Measurements from ENCODE around the gene POMGNT1. TPM values are rescaled to one million over a fixed set of nuclear protein-coding genes. Genes with fewer than 3 reads are reported as not detected.
A peak's percentile ranks its signal among the peaks of the same experiment; 100 is the strongest.
"Not testable (repeated sequence)": the region's sequence is repeated elsewhere in the genome, so short reads cannot be mapped to it uniquely, and the experiment has no call there.

POMGNT1 gene
- total RNA-seq: 10 to 100 TPM; 30.8 to 35.5 TPM

DNA sequence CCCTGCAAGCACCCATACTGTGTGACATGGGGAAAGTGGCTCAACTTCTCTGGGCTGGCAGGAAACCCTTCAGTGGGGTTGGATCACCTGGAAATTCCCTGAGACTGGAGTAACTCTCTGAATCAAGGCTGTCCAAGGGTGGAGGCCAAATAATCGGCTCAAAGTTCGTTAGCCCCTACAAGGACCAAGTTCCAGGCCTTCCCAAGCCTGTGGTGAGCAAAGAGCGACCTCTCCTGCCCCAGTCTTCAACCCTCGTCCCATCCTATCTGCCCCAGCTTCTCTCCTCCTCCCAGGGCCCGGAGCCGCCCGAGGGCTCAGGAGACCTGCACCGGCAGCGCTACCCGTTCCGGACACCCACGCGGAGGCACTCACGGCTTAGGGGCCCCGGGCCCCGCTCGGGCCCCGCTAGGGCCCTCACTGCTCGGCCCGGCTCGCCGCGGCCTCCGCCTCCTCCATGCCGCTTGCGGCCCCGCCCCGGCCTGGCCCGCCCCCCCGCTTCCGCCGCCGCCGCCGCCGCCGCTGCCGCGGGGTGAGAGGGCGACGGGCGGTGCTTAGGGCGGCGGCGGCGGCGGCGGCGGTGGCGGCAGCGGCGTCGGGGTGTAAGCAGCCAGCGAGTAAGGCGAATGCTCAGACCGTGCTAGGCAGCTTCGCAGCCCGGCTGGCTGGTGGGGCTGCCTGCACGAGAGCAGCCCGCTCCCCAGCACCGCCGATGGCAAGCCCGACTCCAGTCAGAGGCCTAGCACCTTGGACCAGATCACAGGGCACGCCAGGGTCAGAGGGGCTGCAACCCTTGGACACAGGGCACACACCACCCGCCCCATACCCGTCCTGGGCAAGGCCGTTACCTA lies at the start of gene POMGNT1:
POMGNT1 (minus strand) TSS at position 471 of the 848 bp plus-strand sequence. CDS start 613 bp downstream, outside the sequence.
- Mint-ChIP-seq H3K4me1 (ENCODE audit: low read depth) (peaks cover 30% of the 10 kb centered on the region), H3K27ac (peak within 1 kb of the TSS; percentile 28)

DNA sequence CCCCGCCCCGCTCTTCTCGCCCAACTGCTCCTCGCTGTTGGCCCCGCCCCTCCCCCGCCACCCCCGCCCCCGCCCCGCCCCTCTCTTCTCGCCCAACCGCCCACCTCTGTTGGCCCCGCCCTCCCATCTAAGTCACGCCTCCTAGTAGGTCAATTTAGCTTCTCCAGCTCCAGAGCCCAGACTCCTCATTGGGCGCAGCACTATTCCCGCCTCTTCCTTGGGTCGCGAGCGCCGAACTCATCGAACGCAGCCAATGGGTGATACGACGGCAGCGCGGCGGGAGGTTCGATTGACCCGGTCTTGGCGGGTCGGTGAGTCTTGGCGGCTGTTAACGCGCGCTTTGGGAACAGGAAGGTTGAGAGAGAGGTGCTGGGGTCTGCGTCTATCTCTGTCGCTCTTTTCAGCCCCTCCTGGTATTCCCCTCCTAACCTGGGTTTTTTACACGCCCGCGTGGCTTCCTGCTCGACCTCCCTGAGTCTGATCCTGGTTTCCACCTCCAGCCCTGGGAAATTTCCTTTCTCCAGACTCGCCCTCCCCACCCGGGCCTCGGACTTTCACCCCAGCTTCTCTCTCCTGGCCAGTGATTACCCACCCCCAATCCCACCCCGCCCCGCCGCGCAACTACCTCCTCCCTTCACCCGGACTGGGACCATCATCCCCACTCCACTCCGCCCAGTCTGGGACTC lies 49.3 kb upstream of the POMGNT1 start, which contains the start of gene RAD54L:
RAD54L (plus strand) TSS at position 328 of the 686 bp plus-strand sequence. CDS start 643 bp downstream, outside the sequence.
- peak within 1 kb of the TSS; percentile 81 for H3K27ac Mint-ChIP-seq
- peak within 1 kb of the TSS; percentile 94 to 98 for H3K4me3 Mint-ChIP-seq
- no peaks in the 10 kb centered on the region for H3K9me3 Mint-ChIP-seq
- peaks cover 42% of the 10 kb centered on the region for H3K4me1 Mint-ChIP-seq (ENCODE audit: low read depth)
- no peaks in the 10 kb centered on the region for H3K27me3 Mint-ChIP-seq (ENCODE audit: low read depth)
- DNase-seq (peak; percentile 97 to 99), ATAC-seq (replicated peaks in 1 of 2) (peak; percentile 95)
- peaks cover 15 to 20% of the 10 kb centered on the region in 2 donors for H3K36me3 Mint-ChIP-seq (ENCODE audit: insufficient read depth in 2 of 2)

More for the DNA sequence above, at the start of gene POMGNT1:
- Mint-ChIP-seq H3K4me3 (peak within 1 kb of the TSS; percentile 85 to 87), H3K27me3 (ENCODE audit: low read depth) (no peaks in the 10 kb centered on the region), H3K9me3 (no peaks in the 10 kb centered on the region), H3K36me3 (ENCODE audit: insufficient read depth in 2 of 2) (no peaks in the 10 kb centered on the region)
- peak; percentile 85 to 90 for DNase-seq
- peak; percentile 96 to 97 for ATAC-seq (replicated peaks in 1 of 2)

DNA sequence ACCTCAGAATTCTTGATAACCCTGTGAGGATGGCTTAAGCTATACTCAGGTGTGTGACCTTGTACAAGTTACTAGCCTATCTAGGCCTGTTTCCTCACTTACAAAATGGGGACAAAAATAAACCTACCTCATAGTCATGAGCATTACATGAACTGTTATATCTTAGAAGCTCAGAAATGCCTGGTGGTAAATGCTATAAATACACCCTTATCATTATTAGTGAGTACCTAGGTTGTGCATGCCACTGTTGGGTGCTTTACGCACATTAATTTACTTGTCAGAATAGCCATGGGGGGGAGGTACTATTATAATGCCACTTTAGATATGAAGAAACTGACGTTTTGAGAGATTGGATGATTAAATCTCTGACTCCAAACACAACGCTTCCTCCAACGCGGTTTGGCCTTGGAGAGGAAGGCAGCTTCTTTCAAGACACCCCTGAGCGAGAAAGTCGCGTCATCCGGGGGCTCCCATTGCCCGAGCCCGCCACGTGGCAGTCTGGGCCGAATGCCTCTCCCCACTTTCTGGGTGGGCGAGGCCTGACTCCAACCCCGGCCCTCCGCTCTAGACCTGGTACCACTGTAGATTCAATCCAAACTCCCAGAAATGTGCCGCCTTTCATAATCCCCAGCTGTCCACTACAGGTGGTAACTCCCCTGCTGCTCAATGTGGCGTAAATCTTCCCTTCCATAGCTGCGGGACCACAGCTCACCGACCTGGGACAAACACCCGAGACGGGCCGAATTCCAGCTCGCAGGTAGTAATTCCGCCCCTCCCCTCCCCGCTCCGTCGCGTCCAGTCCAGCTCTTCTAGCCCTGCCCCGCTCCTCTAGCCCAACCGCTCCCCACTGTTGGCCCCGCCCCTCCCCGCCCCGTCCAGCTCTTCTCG lies 48.6 kb upstream of the POMGNT1 start:
- DNase-seq: peak; percentile 68 to 74
- peak; percentile 79 for ATAC-seq (replicated peaks in 1 of 2)
- peak overlapping the region; percentile 81 for H3K27ac Mint-ChIP-seq
- H3K4me3 Mint-ChIP-seq: peak overlapping the region; percentile 94 to 98
- peaks cover 37% of the 10 kb centered on the region for H3K4me1 Mint-ChIP-seq (ENCODE audit: low read depth)
- no peaks in the 10 kb centered on the region for H3K9me3 Mint-ChIP-seq
- no peaks in the 10 kb centered on the region for H3K27me3 Mint-ChIP-seq (ENCODE audit: low read depth)
- H3K36me3 Mint-ChIP-seq (ENCODE audit: insufficient read depth in 2 of 2): peaks cover 8 to 12% of the 10 kb centered on the region in 2 donors

DNA sequence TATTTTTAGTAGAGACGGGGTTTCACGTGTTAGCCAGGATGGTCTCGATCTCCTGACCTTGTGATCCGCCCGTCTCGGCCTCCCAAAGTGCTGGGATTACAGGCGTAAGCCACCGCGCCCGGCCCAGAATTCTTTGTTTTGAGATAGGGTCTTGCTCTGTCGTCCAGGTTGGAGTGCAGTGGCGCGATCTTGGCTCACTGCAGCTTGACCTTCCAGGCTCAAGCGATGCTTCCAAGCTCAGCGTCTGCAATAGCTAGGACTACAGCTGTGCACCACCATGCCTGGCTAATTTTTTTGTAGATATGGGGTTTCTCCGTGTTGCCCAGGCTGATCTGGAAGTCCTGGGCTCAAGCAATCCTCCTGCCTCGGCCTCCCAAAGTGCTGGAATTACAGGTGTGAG lies 47.9 kb upstream of the POMGNT1 start:
- Mint-ChIP-seq H3K4me1 (ENCODE audit: low read depth) (peaks cover 37% of the 10 kb centered on the region), H3K4me3 (peak overlapping the region; percentile 94 to 98)
- not testable (repeated sequence) for ATAC-seq (replicated peaks in 1 of 2); H3K36me3 Mint-ChIP-seq (ENCODE audit: insufficient read depth in 2 of 2); H3K9me3 Mint-ChIP-seq; H3K27me3 Mint-ChIP-seq (ENCODE audit: low read depth); DNase-seq; H3K27ac Mint-ChIP-seq

DNA sequence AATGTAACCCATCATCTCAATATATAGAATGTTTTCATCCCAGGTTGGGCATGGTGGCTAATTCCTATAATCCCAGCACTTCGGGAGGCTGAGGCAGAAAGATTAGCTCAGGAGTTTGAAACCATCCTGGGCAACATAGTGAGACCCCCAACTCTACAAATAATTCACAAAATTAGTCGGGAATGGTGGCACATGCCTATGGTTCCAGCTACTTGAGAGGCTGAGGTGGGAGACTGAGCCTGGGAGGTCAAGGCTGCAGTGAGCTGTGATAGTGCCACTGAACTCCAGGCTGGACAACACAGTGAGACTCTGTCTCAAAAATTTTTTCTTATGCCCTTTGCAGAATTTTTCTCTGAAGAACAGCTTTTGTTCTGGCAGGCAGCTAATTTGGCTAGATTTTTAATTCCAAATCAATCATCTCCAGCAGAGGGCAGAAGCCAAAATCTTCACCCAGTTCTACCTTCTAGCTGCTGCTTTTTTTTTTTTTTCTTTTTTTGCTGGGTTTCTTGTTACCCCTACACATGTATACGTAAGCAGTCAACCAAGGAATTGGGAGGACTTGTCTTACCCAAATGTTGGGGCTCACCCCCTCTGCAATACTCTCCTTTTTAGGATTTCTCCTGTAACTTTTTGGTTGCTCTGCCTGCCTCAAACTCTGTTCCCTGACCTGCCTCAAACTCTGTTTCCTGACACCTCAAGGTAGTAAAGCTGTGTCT lies 46.6 kb upstream of the POMGNT1 start:
- Mint-ChIP-seq H3K4me3 (no peak overlapping the region), H3K36me3 (ENCODE audit: insufficient read depth in 2 of 2) (peaks cover 3% of the 10 kb centered on the region in 2 donors), H3K27me3 (ENCODE audit: low read depth) (no peaks in the 10 kb centered on the region), H3K9me3 (no peaks in the 10 kb centered on the region), H3K27ac (no peak overlapping the region), H3K4me1 (ENCODE audit: low read depth) (peaks cover 34% of the 10 kb centered on the region)
- DNase-seq: peak in 1 of 2 donors; percentile 12
- ATAC-seq (replicated peaks in 1 of 2): no peak

DNA sequence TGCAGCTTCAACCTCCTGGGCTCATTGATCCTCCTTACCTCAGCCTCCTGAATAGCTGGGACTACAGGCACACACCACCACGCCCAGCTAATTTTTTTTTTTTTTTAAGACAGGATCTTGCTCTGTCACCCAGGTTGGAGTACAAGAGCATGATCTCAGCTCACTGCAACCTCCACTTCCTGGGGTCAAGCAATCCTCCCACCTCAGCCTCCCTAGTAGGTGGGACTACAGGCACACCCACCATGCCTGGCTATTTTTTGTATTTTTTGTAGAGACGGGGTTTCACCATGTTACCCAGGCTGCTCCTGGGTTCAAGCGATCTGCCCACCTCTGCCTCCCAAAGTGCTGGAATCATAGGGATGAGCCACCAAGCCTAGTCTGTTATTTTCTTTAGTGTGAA lies 45.6 kb upstream of the POMGNT1 start:
- not testable (repeated sequence) for H3K9me3 Mint-ChIP-seq; H3K27me3 Mint-ChIP-seq (ENCODE audit: low read depth); DNase-seq; H3K4me3 Mint-ChIP-seq; H3K36me3 Mint-ChIP-seq (ENCODE audit: insufficient read depth in 2 of 2); H3K27ac Mint-ChIP-seq; ATAC-seq (replicated peaks in 1 of 2)
- H3K4me1 Mint-ChIP-seq (ENCODE audit: low read depth): peaks cover 24% of the 10 kb centered on the region

DNA sequence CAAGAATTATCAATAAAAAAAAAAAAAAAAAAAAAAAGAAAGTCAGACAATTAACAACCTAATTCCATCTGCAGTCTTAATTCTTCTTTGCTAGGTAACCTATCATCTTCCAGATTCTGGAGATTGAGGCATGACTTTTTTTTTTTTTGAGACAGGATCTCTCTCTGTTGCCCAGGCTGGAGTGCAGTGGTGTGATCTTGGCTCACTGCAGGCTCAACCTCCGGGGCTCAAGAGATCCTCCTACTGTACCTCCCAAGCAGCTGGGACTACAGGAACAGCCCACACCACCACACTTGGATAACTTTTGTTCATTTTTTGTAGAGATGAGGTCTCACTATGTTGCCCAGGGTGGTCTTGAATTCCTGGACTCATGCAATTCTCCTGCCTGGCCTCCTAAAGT lies 44.7 kb upstream of the POMGNT1 start:
- Mint-ChIP-seq H3K27me3 (ENCODE audit: low read depth) (no peaks in the 10 kb centered on the region), H3K4me1 (ENCODE audit: low read depth) (peaks cover 15% of the 10 kb centered on the region), H3K4me3 (no peak overlapping the region), H3K27ac (no peak overlapping the region), H3K36me3 (ENCODE audit: insufficient read depth in 2 of 2) (peaks cover 1 to 4% of the 10 kb centered on the region in 2 donors), H3K9me3 (peaks cover 0 to 4% of the 10 kb centered on the region in 2 donors)
- no peak for DNase-seq
- no peak for ATAC-seq (replicated peaks in 1 of 2)

DNA sequence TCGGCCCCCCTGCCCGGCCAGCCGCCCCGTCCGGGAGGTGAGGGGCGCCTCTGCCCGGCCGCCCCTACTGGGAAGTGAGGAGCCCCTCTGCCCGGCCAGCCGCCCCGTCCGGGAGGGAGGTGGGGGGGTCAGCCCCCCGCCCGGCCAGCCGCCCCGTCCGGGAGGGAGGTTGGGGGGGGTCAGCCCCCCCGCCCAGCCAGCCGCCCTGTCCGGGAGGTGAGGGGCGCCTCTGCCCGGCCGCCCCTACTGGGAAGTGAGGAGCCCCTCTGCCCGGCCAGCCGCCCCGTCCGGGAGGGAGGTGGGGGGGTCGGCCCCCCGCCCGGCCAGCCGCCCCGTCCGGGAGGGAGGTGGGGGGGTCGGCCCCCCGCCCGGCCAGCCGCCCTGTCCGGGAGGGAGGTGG lies 43.5 kb upstream of the POMGNT1 start:
- H3K9me3 Mint-ChIP-seq; H3K27ac Mint-ChIP-seq; H3K4me3 Mint-ChIP-seq; ATAC-seq (replicated peaks in 1 of 2); DNase-seq; H3K36me3 Mint-ChIP-seq (ENCODE audit: insufficient read depth in 2 of 2); H3K27me3 Mint-ChIP-seq (ENCODE audit: low read depth): not testable (repeated sequence)
- peaks cover 11% of the 10 kb centered on the region for H3K4me1 Mint-ChIP-seq (ENCODE audit: low read depth)

DNA sequence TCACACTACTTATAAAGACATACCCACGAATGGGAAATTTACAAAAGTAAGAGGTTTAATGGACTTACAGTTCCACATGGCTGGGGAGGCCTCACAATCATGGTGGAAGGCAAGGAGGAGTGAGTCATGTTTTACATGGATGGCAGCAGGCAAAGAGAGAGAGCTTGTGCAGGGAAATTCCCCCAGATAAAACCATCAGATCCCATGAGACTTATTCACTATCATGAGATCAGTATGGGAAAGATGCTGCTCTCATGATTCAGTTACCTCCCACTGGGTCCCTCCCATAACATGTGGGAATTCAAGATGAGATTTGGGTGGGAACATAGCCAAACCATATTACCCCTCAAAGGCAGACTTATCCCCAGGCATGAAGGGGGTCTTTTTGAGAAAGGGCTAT lies 40.6 kb upstream of the POMGNT1 start:
- not testable (repeated sequence) for H3K4me3 Mint-ChIP-seq; ATAC-seq (replicated peaks in 1 of 2); DNase-seq; H3K27me3 Mint-ChIP-seq (ENCODE audit: low read depth); H3K36me3 Mint-ChIP-seq (ENCODE audit: insufficient read depth in 2 of 2); H3K4me1 Mint-ChIP-seq (ENCODE audit: low read depth); H3K9me3 Mint-ChIP-seq; H3K27ac Mint-ChIP-seq

DNA sequence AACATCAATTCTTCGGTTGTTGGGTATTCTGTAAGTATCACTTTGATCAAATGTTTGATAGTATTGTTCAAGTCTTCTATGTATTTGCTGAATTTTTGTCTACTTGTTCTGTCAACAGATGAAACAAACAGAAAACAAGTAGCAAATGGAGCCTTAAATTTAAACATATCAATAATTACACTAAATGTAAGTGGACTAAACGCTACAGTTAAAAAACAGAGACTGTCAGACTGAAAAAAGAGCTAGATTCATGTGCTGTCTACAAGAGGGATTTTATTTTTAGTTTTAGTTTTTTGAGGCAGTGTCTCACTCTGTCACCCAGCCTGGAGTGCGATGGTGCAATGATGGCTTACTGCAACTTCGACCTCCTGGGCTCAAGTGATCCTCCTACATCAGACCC lies 38.6 kb upstream of the POMGNT1 start:
- Mint-ChIP-seq H3K4me1 (ENCODE audit: low read depth) (no peaks in the 10 kb centered on the region), H3K27me3 (ENCODE audit: low read depth) (no peaks in the 10 kb centered on the region), H3K4me3 (no peak overlapping the region), H3K36me3 (ENCODE audit: insufficient read depth in 2 of 2) (peaks cover 1 to 9% of the 10 kb centered on the region in 2 donors), H3K27ac (no peak overlapping the region), H3K9me3 (peaks cover 0 to 4% of the 10 kb centered on the region in 2 donors)
- DNase-seq: no peak
- no peak for ATAC-seq (replicated peaks in 1 of 2)

DNA sequence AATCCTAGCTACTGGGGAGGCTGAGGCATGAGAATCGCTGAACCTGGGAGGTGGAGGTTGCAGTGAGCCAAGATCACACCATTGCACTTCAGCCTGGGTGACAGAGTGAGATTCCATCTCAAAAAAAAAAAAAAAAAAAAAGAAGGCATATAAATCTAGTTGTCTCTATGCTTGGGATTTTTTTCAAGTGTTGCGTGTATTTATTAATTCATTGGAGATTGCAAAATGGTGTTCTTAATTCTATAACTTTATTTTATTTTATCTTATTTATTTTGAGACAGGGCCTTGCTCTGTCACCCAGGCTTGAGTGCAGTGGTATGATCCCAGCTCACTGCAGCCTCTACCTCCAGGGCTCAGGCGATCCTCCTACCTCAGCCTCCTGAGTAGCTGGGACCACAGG lies 33.0 kb upstream of the POMGNT1 start:
- H3K4me3 Mint-ChIP-seq; H3K9me3 Mint-ChIP-seq; H3K27ac Mint-ChIP-seq; ATAC-seq (replicated peaks in 1 of 2); H3K36me3 Mint-ChIP-seq (ENCODE audit: insufficient read depth in 2 of 2); H3K27me3 Mint-ChIP-seq (ENCODE audit: low read depth); DNase-seq; H3K4me1 Mint-ChIP-seq (ENCODE audit: low read depth): not testable (repeated sequence)

DNA sequence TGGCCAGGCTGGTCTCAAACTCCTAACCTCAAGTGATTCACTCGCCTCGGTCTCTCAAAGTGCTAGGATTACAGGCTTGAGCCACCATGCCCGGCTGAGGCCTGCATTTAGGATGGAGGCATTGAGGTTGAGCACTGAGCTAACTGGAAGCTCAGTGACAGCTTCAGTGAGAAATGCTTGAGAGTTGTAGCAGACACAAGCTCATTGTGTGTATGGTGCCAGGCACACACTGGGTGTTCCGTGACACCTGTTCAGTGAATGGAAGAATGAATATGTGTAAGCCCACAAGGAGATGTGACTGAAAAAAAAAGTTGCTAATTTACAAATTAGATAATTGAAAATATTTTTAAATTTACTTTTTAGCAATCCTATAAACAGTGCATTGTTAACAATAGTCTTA lies 26.7 kb upstream of the POMGNT1 start:
- H3K27ac Mint-ChIP-seq: no peak overlapping the region
- H3K27me3 Mint-ChIP-seq (ENCODE audit: low read depth): no peaks in the 10 kb centered on the region
- no peaks in the 10 kb centered on the region for H3K36me3 Mint-ChIP-seq (ENCODE audit: insufficient read depth in 2 of 2)
- ATAC-seq (replicated peaks in 1 of 2) (no peak), DNase-seq (no peak)
- H3K9me3 Mint-ChIP-seq: no peaks in the 10 kb centered on the region
- no peak overlapping the region for H3K4me3 Mint-ChIP-seq
- peaks cover 5% of the 10 kb centered on the region for H3K4me1 Mint-ChIP-seq (ENCODE audit: low read depth)

Measured in activated T-cell treated with anti-CD3 and anti-CD28 coated beads, Interleukin-2, amount 50 U/mL, for 72 hours (primary cell).